ENCODE data around the gene MAN2A1.
"Not testable (repeated sequence)": the region's sequence is repeated elsewhere in the genome, so short reads cannot be mapped to it uniquely, and the experiment has no call there.

The MAN2A1 gene

GRCh38 chr5:109743041-109743531 lies 53.4 kb downstream of the MAN2A1 start:
- H3K4me3 ChIP-seq (ENCODE audit: low read length), result no peak overlapping the region
- DNase-seq (ENCODE audit: low read depth, low spot score), result no peak

GRCh38 chr5:109743770-109744212 lies 54.1 kb downstream of the MAN2A1 start:
- no peak for DNase-seq (ENCODE audit: low read depth, low spot score)

GRCh38 chr5:109744261-109744660 lies 54.5 kb downstream of the MAN2A1 start:
- H3K4me3 ChIP-seq (ENCODE audit: low read length), result no peak overlapping the region
- no peak for DNase-seq (ENCODE audit: low read depth, low spot score)

More at GRCh38 chr5:109743770-109744212, 54.1 kb downstream of the MAN2A1 start:
- H3K4me3 ChIP-seq (ENCODE audit: low read length), result no peak overlapping the region

- DNase-seq (ENCODE audit: low read depth, low spot score), result no peak
Measured at GRCh38 chr5:109748546-109748945, 58.8 kb downstream of the MAN2A1 start.

GRCh38 chr5:109750463-109750862 lies 60.7 kb downstream of the MAN2A1 start:
- no peak overlapping the region for H3K4me3 ChIP-seq (ENCODE audit: low read length)
- DNase-seq (ENCODE audit: low read depth, low spot score), result no peak

More at GRCh38 chr5:109748546-109748945, 58.8 kb downstream of the MAN2A1 start:
- H3K4me3 ChIP-seq (ENCODE audit: low read length), result no peak overlapping the region

- no peak overlapping the region for H3K4me3 ChIP-seq (ENCODE audit: low read length)
- no peak for DNase-seq (ENCODE audit: low read depth, low spot score)
Measured at GRCh38 chr5:109753279-109753678, 63.6 kb downstream of the MAN2A1 start.

- H3K4me3 ChIP-seq (ENCODE audit: low read length), result no peak overlapping the region
- no peak for DNase-seq (ENCODE audit: low read depth, low spot score)
Measured at GRCh38 chr5:109754319-109754718, 64.6 kb downstream of the MAN2A1 start.

GRCh38 chr5:109755761-109756160 lies 66.0 kb downstream of the MAN2A1 start:
- DNase-seq (ENCODE audit: low read depth, low spot score), result no peak
- H3K4me3 ChIP-seq (ENCODE audit: low read length), result no peak overlapping the region

- no peak overlapping the region for H3K4me3 ChIP-seq (ENCODE audit: low read length)
- DNase-seq (ENCODE audit: low read depth, low spot score), result no peak
Measured at GRCh38 chr5:109756543-109757185, 66.9 kb downstream of the MAN2A1 start.

GRCh38 chr5:109757490-109757889 lies 67.8 kb downstream of the MAN2A1 start:
- no peak for DNase-seq (ENCODE audit: low read depth, low spot score)
- H3K4me3 ChIP-seq (ENCODE audit: low read length), result no peak overlapping the region

- no peak overlapping the region for H3K4me3 ChIP-seq (ENCODE audit: low read length)
- DNase-seq (ENCODE audit: low read depth, low spot score), result no peak
Measured at GRCh38 chr5:109759306-109759705, 69.6 kb downstream of the MAN2A1 start.

- not testable (repeated sequence) for DNase-seq (ENCODE audit: low read depth, low spot score); H3K4me3 ChIP-seq (ENCODE audit: low read length)
Measured at GRCh38 chr5:109760130-109760529, 70.4 kb downstream of the MAN2A1 start.

GRCh38 chr5:109762821-109763220 lies 73.1 kb downstream of the MAN2A1 start:
- no peak for DNase-seq (ENCODE audit: low read depth, low spot score)
- no peak overlapping the region for H3K4me3 ChIP-seq (ENCODE audit: low read length)

GRCh38 chr5:109767184-109767995 lies 77.7 kb downstream of the MAN2A1 start:
- no peak overlapping the region for H3K4me3 ChIP-seq (ENCODE audit: low read length)
- no peak for DNase-seq (ENCODE audit: low read depth, low spot score)

GRCh38 chr5:109767997-109768396 lies 78.3 kb downstream of the MAN2A1 start:
- DNase-seq (ENCODE audit: low read depth, low spot score), result no peak
- H3K4me3 ChIP-seq (ENCODE audit: low read length), result no peak overlapping the region

- no peak overlapping the region for H3K4me3 ChIP-seq (ENCODE audit: low read length)
Measured at GRCh38 chr5:109769597-109770291, 80.0 kb downstream of the MAN2A1 start.

GRCh38 chr5:109775130-109775529 lies 85.4 kb downstream of the MAN2A1 start:
- no peak for DNase-seq (ENCODE audit: low read depth, low spot score)
- H3K4me3 ChIP-seq (ENCODE audit: low read length), result no peak overlapping the region

More at GRCh38 chr5:109769597-109770291, 80.0 kb downstream of the MAN2A1 start:
- no peak for DNase-seq (ENCODE audit: low read depth, low spot score)

GRCh38 chr5:109779036-109779735 lies 89.5 kb downstream of the MAN2A1 start:
- no peak overlapping the region for H3K4me3 ChIP-seq (ENCODE audit: low read length)
- DNase-seq (ENCODE audit: low read depth, low spot score), result no peak

- no peak overlapping the region for H3K4me3 ChIP-seq (ENCODE audit: low read length)
Measured at GRCh38 chr5:109784687-109785086, 95.0 kb downstream of the MAN2A1 start.

More at GRCh38 chr5:109784687-109785086, 95.0 kb downstream of the MAN2A1 start:
- DNase-seq (ENCODE audit: low read depth, low spot score), result no peak
